ENCODE results near the gene CTU2.

Gene CTU2

GRCh38 chr16:88697831-88698615, 8.3 kb upstream of the CTU2 start:
- no peak for DNase-seq

DNA sequence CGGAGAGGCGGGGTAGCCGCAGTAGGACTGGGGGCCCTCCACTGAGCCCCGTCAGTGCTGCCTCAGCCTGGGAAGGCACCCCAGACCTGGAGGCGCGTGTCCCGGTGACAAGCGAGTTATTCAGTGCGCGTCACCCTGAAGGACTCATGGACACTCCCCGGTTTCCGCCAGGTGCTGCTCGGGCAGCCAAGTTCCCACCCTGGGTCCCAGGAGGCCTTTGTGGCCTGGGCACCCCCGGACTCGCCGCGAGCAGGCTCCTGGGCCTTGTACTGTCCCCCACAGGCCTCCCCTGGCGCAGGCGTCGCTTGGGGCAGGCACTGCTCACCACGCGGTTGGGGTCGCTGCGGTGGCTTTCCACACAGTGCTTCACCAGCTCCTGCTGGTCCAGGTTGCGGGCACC, 7.7 kb upstream of the CTU2 start:
- DNase-seq = no peak

DNA sequence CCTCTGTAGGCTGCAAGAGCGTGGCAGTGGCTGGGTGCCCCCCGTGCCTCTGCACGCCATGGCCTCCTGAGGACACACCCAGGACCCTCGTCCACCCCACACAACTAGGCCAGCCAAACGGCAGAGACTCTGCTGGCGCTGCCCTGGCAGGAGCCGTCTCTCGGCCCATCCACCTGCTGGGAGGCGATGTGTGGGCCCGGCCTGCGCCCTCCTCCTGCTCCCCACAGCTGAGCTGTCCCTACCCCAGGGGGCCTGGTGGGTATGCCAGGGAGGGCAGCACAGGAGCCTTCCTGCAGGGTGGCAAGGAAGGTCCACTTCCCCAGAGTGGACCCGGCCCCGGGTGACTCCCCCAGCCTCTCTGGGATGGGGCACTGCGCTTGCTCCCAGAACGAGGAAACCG, 7.1 kb upstream of the CTU2 start:
- no peak for DNase-seq

DNA sequence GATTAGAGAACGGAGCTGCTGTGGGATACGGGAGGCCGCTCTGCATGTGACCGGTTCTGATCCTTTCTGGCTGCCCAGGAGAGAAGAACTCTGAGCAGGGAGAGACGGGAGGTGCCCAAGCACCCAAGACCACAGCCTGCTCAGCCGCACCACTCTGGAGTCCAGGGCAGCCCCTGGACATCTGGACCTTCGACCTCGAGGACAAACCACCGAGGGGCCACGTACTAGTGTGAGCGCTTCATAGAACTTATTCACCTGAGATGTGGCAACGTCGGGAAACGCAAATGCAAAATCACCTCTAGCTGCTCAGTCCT, 6.0 kb upstream of the CTU2 start:
- DNase-seq = no peak

DNA sequence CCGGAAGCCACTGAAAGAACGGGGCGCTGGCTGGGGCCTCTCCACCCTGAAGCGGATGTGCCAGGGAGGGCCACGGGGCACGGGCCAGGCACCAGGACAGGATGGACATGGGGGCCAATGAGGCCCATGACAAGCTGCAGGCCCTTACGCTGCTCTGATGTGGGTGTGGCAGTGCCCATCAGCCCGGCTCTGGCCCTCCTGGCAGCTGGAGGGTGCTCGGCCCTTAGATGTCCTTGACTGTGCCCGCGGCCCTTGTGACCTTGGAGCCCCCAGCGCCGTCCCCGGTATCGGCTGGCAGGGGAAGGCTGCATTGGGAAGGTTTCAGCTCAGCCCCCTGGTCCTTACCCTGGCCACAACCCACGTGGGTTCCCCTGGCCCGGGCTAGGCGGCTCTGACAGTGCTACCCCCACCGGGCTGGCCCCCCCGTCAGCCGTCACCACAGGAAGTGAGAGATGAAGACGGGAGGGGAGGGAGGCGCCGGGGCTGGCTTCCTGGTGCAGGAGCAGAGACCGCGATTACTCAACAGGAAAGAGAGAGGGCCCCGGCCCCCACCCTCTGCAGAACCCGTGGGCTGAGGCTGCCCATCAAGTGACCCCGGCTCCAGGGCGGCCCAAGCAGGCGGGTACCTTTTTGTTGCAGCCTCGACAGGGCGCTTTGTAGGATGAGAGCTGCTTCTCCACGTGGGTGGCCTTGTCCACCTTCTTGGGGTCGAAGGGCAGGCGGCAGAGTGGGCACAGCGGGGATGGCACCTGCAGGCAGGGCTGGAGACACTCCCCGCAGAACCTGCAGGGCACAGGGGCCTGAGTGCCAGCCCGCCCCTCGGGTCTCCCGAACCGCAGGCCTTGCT, 5.4 kb upstream of the CTU2 start:
- DNase-seq = no peak

- no peak for DNase-seq
Measured at GRCh38 chr16:88701581-88702370, 4.5 kb upstream of the CTU2 start.

GRCh38 chr16:88702371-88703210, 3.7 kb upstream of the CTU2 start:
- DNase-seq = no peak

- no peak for DNase-seq
Measured at GRCh38 chr16:88703486-88704309, 2.6 kb upstream of the CTU2 start.

DNA sequence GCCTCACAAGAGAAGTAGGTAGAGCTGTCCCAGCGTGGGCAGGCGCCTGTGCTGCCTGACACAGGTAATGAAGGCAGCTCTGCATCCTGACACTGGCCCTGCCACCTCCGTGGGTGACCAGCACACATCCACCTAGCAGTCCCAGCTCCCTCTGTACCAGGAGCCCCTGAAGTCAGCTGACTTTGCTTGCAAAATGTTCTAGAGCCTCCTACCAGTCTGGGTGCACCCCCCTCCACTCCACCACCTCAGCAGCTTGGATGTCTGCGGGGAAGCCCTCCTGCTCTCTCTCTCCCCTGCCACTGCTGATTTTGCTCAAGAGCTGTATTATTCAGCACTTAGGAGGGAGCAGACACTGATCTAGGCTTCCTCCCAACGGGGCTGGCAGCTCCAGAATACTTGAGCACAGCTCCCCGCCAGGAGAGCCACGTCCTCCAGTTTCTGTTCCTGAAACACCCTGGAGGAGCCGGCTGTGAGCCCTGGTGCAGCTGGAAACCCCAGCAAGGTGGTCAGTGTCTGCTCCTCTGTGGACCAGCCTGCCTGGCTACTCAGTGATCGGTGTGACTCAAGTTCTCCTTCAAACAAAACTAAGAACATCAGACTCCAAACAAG, 1.1 kb upstream of the CTU2 start:
- DNase-seq = no peak

DNA sequence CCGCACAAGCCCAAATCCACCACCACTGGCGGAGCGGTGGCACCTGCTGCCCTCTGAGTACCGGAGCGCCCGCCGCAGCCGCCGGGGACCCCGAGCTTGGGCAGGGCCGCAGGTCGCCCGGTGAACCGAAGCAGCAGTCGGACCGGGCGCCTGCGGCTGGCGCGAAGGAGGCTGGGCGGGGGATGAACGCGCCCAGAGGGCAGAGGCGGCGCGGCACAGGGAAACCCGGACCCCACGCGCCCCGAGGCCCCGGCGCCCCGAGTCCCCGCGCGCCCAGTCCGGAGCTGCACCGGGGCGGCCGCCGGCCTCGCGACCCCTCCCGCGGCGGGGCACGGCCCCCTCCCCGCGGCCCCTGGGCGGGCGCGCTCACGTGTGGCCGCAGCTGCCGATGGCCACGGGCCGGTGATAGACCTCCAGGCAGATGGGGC, 488 bp upstream of the CTU2 start:
- DNase-seq = no peak

DNA sequence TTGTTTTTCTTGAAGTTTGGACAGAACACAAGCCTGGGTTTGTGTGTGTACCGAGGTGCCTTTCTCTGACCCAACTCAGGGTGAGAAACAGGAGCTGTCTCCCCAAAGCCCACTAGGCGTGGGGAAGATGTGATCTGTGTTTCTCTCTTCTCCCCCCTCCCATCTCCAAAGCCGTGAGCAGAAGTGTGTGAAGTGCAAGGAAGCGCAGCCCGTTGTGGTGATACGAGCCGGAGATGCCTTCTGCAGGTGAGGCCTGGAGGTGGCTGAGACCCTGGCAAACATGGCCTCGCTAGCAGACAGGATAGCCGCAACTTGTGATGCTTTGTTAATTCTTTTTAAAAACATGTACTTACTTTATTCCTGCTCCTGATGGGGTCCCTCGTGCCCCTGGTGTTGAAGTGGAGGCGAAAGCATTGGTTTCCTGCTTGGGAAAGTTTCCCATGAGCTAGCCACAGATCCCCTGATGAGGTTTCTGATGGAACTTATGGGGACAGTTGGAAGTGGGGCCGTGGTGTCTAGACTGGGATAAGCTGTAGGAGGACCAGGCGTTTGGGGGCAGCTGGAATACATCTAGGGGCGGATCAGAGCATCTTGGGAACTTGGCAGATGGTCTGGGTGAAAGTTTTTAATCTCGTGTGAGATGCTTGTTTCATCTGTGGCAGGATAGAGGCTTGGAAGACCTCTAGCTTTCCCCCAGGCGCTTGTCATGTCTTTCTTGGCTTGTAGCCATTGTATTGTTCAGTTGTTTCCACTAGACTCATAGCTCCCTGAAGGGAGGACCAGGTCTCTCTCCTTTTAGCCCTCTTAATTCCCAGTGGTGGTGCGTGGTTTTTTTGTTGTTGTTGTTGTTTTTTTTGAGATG, 893 bp downstream of the CTU2 start:
- peak; percentile 84 for DNase-seq

DNA sequence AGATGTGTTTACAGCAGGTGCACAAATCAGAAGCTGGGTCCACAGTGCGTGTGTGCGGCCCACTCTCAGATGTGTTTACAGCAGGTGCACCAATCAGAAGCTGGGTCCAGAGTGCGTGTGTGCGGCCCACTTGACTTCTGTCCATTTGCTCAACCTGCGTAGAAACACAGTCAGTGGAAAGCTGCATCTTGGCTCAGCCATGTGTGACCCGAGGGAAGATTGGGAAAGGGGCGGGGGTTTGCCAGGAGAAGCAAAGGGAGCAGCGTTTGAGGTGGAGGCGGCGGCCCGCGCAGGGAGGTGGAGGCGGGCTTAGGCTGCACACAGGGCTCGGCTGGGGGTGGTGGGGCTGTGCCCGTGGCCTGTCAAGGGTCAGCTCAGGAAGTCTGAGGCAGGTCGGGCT, 4.3 kb downstream of the CTU2 start:
- no peak for DNase-seq

DNA sequence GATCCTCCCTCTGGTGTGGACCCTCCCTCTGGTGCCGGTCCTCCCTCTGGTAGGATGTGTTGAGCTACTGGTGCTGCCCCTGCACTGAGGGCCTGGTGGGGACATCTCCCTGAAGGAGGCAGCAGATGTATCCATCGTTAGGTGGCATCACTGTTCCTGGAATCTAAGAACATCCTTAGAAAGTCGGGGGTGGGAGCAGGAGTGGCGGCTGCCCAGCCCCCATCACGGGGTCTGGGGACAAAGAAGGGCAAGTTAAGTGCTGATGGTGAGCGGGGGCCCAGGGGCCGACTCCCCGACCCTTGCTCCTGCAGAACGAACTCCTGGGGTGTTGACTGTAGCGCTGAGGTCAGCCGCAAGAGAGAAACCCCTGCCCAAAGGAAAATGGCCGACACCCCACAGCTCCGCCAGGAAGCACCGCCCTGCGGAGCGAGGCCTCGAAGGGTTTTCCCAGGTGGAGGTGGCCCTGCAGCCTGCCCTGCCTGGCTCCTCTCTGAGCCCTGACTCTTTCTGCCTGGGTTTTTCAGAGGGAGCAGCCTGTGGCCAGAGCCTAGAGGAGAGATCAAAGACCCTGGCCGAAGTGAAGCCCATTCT, 5.5 kb downstream of the CTU2 start:
- DNase-seq = no peak

- no peak for DNase-seq
Measured at GRCh38 chr16:88712362-88712979, 6.2 kb downstream of the CTU2 start.

DNA sequence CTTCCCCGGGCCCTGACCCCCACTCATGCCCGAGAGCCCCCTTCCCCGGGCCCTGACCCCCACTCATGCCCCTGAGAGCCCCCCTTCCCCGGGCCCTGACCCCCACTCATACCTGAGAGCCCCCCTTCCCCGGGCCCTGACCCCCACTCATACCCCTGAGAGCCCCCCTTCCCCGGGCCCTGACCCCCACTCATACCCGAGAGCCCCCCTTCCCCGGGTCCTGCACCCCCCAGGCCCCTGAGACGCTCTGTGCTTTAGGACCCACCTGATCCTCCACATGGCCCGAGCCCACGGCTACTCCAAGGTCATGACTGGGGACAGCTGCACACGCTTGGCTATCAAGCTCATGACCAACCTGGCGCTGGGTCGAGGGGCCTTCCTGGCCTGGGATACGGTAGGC, 6.8 kb downstream of the CTU2 start:
- no peak for DNase-seq

DNA sequence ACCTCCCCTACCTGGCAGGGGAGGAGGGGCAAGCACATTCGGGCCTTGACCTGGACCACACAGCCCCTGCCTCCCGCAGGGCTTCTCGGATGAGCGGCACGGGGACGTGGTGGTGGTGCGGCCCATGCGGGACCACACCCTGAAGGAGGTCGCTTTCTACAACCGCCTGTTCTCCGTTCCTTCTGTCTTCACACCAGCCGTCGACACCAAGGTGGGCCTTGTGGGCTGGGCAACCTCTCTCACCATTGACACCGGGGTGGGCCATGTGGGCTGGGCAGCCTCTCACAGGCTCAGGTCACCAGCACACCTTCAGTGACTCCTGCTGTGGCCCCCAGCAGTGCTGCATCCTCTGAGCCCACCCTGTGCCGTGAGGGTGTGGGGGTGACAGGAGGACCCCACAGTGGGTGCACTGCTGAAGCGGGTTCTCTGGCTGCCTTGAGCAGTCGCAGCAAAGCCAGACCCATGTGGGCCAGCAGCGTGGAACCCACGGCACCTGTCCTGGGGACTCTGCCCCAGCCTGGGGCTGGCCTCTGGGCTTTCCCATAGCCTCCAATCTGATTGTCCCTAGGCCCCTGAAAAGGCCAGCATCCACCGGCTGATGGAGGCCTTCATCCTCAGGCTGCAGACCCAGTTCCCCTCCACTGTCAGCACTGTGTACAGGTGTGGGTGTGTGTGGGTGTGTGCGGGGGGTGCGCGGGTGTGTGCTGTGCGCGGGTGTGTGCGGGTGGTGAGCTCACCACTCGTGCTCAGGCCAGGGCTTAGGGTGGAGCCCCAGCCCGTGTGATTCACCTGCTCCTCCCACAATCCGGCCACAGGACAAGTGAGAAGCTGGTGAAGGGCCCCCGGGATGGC, 7.5 kb downstream of the CTU2 start:
- no peak for DNase-seq

DNA sequence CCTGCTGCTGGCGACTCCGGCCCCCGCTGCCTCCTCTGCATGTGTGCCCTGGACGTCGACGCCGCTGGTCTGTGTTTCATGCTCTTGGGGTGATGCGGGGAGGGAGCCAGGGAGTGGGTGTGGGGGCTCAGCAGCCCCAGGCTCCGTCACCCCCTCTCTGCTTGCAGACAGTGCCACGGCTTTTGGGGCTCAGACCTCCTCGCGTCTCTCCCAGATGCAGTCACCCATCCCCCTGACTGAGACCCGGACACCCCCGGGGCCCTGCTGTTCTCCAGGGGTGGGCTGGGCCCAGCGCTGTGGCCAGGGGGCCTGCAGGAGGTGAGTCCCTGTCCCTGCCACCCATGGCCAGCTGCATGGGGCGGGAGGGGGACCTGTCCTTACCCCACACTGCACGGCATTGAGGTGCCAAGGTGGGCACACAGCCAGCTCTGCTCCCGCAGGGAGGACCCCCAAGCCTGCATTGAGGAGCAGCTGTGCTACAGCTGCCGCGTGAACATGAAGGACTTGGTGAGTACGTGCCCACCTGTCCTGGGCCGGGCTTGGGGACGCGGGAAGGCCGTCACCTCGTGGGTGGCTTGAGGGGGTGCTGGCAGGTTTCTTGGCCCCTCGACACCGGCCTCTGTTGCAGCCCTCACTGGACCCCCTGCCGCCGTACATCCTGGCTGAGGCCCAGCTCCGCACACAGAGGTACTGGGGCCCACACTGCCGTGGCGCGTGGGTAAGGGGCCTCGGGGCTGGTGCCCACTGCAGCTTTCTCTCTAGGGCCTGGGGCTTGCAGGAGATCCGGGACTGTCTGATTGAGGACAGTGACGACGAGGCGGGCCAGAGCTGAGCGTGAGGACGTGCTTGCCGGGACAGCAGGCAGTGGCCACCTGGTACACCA, 8.4 kb downstream of the CTU2 start:
- DNase-seq = no peak
